ENCODE measurements around the gene SETD5.

SETD5 gene

DNA sequence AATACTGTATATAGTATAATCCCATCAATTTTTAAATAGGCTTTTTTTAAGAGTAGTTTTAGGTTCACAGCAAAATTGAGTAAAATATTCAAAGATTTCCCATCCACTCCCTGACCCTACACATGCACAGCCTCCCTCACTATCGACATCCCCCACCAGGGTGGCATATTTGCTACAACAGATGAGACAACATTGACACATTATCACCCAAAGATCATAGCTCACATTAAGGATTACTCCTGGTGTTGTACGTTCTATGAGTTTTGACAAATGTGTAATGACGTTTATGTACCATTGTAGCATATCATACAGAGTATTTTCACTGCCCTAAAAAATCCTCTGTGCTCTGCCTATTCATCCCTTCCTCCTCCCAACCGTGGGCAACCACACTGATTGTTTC, 116.9 kb downstream of the SETD5 start:
- H3K27me3 Mint-ChIP-seq (ENCODE audit: low read depth, poor library complexity), result peaks cover 33% of the 10 kb centered on the region
- no peaks in the 10 kb centered on the region for H3K36me3 Mint-ChIP-seq (ENCODE audit: low read depth)
- no peak overlapping the region for H3K4me3 Mint-ChIP-seq
- DNase-seq, result no peak
- no peak overlapping the region for H3K27ac Mint-ChIP-seq
- TF ChIP-seq, protein P1, sequence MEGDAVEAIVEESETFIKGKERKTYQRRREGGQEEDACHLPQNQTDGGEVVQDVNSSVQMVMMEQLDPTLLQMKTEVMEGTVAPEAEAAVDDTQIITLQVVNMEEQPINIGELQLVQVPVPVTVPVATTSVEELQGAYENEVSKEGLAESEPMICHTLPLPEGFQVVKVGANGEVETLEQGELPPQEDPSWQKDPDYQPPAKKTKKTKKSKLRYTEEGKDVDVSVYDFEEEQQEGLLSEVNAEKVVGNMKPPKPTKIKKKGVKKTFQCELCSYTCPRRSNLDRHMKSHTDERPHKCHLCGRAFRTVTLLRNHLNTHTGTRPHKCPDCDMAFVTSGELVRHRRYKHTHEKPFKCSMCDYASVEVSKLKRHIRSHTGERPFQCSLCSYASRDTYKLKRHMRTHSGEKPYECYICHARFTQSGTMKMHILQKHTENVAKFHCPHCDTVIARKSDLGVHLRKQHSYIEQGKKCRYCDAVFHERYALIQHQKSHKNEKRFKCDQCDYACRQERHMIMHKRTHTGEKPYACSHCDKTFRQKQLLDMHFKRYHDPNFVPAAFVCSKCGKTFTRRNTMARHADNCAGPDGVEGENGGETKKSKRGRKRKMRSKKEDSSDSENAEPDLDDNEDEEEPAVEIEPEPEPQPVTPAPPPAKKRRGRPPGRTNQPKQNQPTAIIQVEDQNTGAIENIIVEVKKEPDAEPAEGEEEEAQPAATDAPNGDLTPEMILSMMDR (IDR thresholded peaks at IDR 0.05), result no peak
- H3K9me3 Mint-ChIP-seq, result peaks cover 5% of the 10 kb centered on the region
- H3K4me1 Mint-ChIP-seq, result no peaks in the 10 kb centered on the region

DNA sequence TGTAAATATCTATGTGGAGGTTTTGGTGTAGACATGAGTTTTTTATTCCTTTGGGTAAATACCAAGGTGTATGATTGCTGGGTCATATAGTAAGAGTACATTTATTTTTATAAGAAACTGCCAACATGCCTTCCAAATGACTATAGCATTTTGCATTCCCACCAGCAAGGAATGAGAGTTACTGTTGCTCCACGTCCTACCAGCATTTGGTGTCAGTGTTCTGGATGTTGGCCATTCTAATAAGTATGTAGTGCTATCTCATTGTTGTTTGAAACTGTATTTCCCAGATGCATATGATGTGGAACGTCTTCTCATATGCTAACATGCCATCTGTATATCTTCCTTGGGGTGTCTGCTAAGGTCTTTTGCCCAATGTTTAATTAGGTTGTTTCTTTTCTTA, 117.5 kb downstream of the SETD5 start:
- H3K9me3 Mint-ChIP-seq, result peaks cover 5% of the 10 kb centered on the region
- no peaks in the 10 kb centered on the region for H3K36me3 Mint-ChIP-seq (ENCODE audit: low read depth)
- no peak overlapping the region for H3K4me3 Mint-ChIP-seq
- TF ChIP-seq, protein P1 (IDR thresholded peaks at IDR 0.05), result no peak
- H3K4me1 Mint-ChIP-seq, result no peaks in the 10 kb centered on the region
- no peak for DNase-seq
- no peak overlapping the region for H3K27ac Mint-ChIP-seq
- peaks cover 29% of the 10 kb centered on the region for H3K27me3 Mint-ChIP-seq (ENCODE audit: low read depth, poor library complexity)

DNA sequence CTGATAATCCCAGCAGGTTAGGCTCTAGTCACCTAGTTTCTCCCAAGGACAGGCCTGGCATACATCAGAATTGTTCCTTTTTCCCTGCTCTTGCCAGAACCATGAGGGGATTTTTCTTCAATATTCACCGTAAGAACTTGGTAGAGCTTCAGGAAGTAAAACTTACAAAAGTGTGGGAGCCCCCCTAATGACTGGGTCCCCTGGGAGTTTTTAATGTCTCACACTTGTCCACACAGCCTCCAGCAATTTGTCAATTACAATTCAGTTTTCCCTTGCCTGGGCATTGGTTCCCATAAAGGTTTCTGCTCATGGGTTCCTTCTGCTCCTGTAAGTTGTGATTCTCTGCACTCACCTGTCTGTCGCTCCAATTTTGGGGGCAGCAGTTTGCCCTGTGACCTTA, 127.7 kb downstream of the SETD5 start:
- Mint-ChIP-seq H3K9me3 (peaks cover 10% of the 10 kb centered on the region), H3K36me3 (ENCODE audit: low read depth) (no peaks in the 10 kb centered on the region), H3K4me3 (no peak overlapping the region)

More for the DNA sequence above, 127.7 kb downstream of the SETD5 start:
- Mint-ChIP-seq H3K27me3 (ENCODE audit: low read depth, poor library complexity) (peaks cover 20% of the 10 kb centered on the region), H3K4me1 (no peaks in the 10 kb centered on the region), H3K27ac (no peak overlapping the region)
- TF ChIP-seq, protein P1 (IDR thresholded peaks at IDR 0.05), result no peak
- DNase-seq, result no peak

Data from nephron progenitor cell (in vitro differentiated cells).